ENCODE measurements around the gene SERPIND1. TPM values are rescaled to one million over a fixed set of nuclear protein-coding genes. Genes with fewer than 3 reads are reported as not detected.

The SERPIND1 gene
- total and polyA plus RNA-seq, 10 of the 15 experiments (the other 5 are each of a cell fraction or from before 2014, with no cell fraction given): 0.08 to 0.85 (median 0.38) TPM; not detected in 1

GRCh38 chr22:20802922-20803553, 29.1 kb downstream of the SERPIND1 start:
- Histone ChIP-seq H3K27ac (ENCODE audit: control insufficient read depth, insufficient read depth) (no peak overlapping the region), H2AFZ (ENCODE audit: control insufficient read depth, low read depth, low read length) (no peak overlapping the region), H3K27me3 (replicated peaks in 1 of 2; ENCODE audit: control insufficient read depth in 2 of 2, insufficient read depth in 2 of 2, low read length in 1 of 2) (no peaks in the 10 kb centered on the region), H3K79me2 (ENCODE audit: control insufficient read depth, insufficient read depth, low read length) (no peaks in the 10 kb centered on the region), H3K36me3 (ENCODE audit: control insufficient read depth in 2 of 2, insufficient read depth in 2 of 2, low read length in 1 of 2) (peaks cover 12 to 24% of the 10 kb centered on the region in 2 experiments; a peak in 3 of 4 replicates), H3K9ac (ENCODE audit: control insufficient read depth, insufficient read depth, low read length) (no peak overlapping the region), H3K4me1 (ENCODE audit: control insufficient read depth, insufficient read depth, low read length) (no peaks in the 10 kb centered on the region), H4K20me1 (ENCODE audit: control insufficient read depth, insufficient read depth) (no peaks in the 10 kb centered on the region), H3K9me3 (replicated peaks; ENCODE audit: control insufficient read depth, insufficient read depth, low read length) (no peaks in the 10 kb centered on the region), H3K4me2 (ENCODE audit: control insufficient read depth, insufficient read depth) (no peak overlapping the region), H3K4me3 (no peak overlapping the region)
- WGBS (ENCODE audit: insufficient coverage, insufficient replicate concordance, low lambda C conversion rate, missing lambda C conversion rate): 95% methylated on average over 11 of the region's 11 CpGs
- TF ChIP-seq NFIC (IDR thresholded peaks at IDR 0.05; ENCODE audit: low read depth, low read length) (no peak), ASH2L (IDR thresholded peaks at IDR 0.05; ENCODE audit: borderline replicate concordance, low read depth) (no peak), SPI1 (IDR thresholded peaks at IDR 0.05; ENCODE audit: borderline replicate concordance, insufficient read depth, low read depth, low read length) (no peak), RELB (IDR thresholded peaks at IDR 0.05; ENCODE audit: low read depth) (no peak), E2F4 (IDR thresholded peaks at IDR 0.05; ENCODE audit: low read depth, low read length) (no peak), POU2F2 (IDR thresholded peaks at IDR 0.05; ENCODE audit: borderline replicate concordance, low read depth, low read length) (no peak), FOXK2 (IDR thresholded peaks at IDR 0.05) (no peak), TAF1 (IDR thresholded peaks at IDR 0.05; ENCODE audit: borderline replicate concordance, low read depth, low read length) (no peak), IRF5 (IDR thresholded peaks at IDR 0.05; ENCODE audit: borderline replicate concordance) (no peak), MEF2A (IDR thresholded peaks at IDR 0.05; ENCODE audit: insufficient read depth, low read depth, low read length) (no peak)
- CTCF ChIA-PET: interaction anchor here (0.7 kb wide), 1 partner anchor 46 kb away, joined by 3 read pairs; no protein-coding TSS in a partner anchor
- intact Hi-C loops (cut with micrococcal nuclease; ENCODE audit: unreplicated experiment): no loop called here
- ATAC-seq (no peak), FAIRE-seq (no peak), DNase-seq (ENCODE audit: low read depth, low spot score) (no peak)
- no TSS peak for BruUV-seq (replicated peaks)
- POLR2A ChIA-PET: no interaction called here
- SMC1A ChIA-PET (ENCODE audit: uncharacterized antibody, unreplicated experiment): no interaction called here
- in situ Hi-C loops (cut with MboI): no loop called here
- RAD21 ChIA-PET (ENCODE audit: unreplicated experiment): no interaction called here

Data from GM12878 (cell line).